ENCODE data around the gene RAMP3. TPM values are rescaled to one million over a fixed set of nuclear protein-coding genes. Genes with fewer than 3 reads are reported as not detected.

The RAMP3 gene
- total RNA-seq, 2 experiments from 2014 or later, result not detected

GRCh38 chr7:45133877-45134276, 23.7 kb upstream of the RAMP3 start:
- ChIA-PET CTCF (interaction anchor here (1.0 to 6.8 kb wide), 5 partner anchors 22 to 276 kb away, joined by 3 to 100 read pairs (median 15); partner anchors contain the start of gene TBRG4), POLR2A (interaction anchor here (0.8 to 5.9 kb wide), 4 partner anchors 11 to 160 kb away, joined by 3 to 62 read pairs (median 30); partner anchors contain the start of gene TBRG4)
- Mint-ChIP-seq H3K36me3 (ENCODE audit: low read depth) (no peaks in the 10 kb centered on the region), H3K9me3 (no peaks in the 10 kb centered on the region), H3K27ac (no peak overlapping the region), H3K4me1 (peaks cover 29% of the 10 kb centered on the region), H3K4me3 (no peak overlapping the region), H3K27me3 (peaks cover 3% of the 10 kb centered on the region)
- no peak for DNase-seq

- Mint-ChIP-seq H3K27ac (peak overlapping the region; percentile 46), H3K9me3 (no peaks in the 10 kb centered on the region), H3K4me1 (peaks cover 36% of the 10 kb centered on the region), H3K4me3 (no peak overlapping the region), H3K27me3 (peaks cover 3% of the 10 kb centered on the region), H3K36me3 (ENCODE audit: low read depth) (no peaks in the 10 kb centered on the region)
- CTCF ChIA-PET, result interaction anchor here (0.6 to 6.8 kb wide), 46 partner anchors 9 to 883 kb away, joined by 3 to 100 read pairs (median 4); partner anchors contain the start of genes H2AZ2, MYO1G, NACAD and TBRG4
- POLR2A ChIA-PET, result interaction anchor here (0.6 to 5.9 kb wide), 25 partner anchors 9 to 646 kb away, joined by 3 to 62 read pairs (median 6); partner anchors contain the start of genes H2AZ2, MYO1G, NUDCD3 and PURB
- DNase-seq, result peak; percentile 81
These were observed 21.2 kb upstream of the RAMP3 start for GRCh38 chr7:45136106-45137060.

- Mint-ChIP-seq H3K4me1 (peaks cover 36% of the 10 kb centered on the region), H3K4me3 (no peak overlapping the region), H3K27me3 (peaks cover 8% of the 10 kb centered on the region), H3K36me3 (ENCODE audit: low read depth) (no peaks in the 10 kb centered on the region), H3K9me3 (no peaks in the 10 kb centered on the region), H3K27ac (no peak overlapping the region)
- DNase-seq, result no peak
- CTCF ChIA-PET, result interaction anchor here (1.3 to 6.8 kb wide), 3 partner anchors 27 to 166 kb away, joined by 3 to 100 read pairs (median 76); partner anchors contain the start of gene TBRG4
- POLR2A ChIA-PET, result interaction anchor here (0.8 to 1.0 kb wide), 2 partner anchors 19 to 160 kb away, joined by 3 read pairs; partner anchors contain the start of genes MYO1G and RAMP3
These were observed 18.9 kb upstream of the RAMP3 start for GRCh38 chr7:45138433-45139267.

GRCh38 chr7:45140827-45141226, 16.8 kb upstream of the RAMP3 start:
- POLR2A ChIA-PET, result no interaction called here
- no peak overlapping the region for H3K4me3 Mint-ChIP-seq
- peaks cover 28% of the 10 kb centered on the region for H3K4me1 Mint-ChIP-seq
- peaks cover 17% of the 10 kb centered on the region for H3K27me3 Mint-ChIP-seq
- DNase-seq, result no peak
- no peaks in the 10 kb centered on the region for H3K36me3 Mint-ChIP-seq (ENCODE audit: low read depth)
- H3K27ac Mint-ChIP-seq, result no peak overlapping the region
- CTCF ChIA-PET, result no interaction called here
- H3K9me3 Mint-ChIP-seq, result no peaks in the 10 kb centered on the region

GRCh38 chr7:45143616-45144015, 14.0 kb upstream of the RAMP3 start:
- ChIA-PET CTCF (no interaction called here), POLR2A (no interaction called here)
- DNase-seq, result no peak
- no peaks in the 10 kb centered on the region for H3K36me3 Mint-ChIP-seq (ENCODE audit: low read depth)
- peaks cover 7% of the 10 kb centered on the region for H3K4me1 Mint-ChIP-seq
- no peak overlapping the region for H3K4me3 Mint-ChIP-seq
- H3K27me3 Mint-ChIP-seq, result peaks cover 19% of the 10 kb centered on the region
- no peaks in the 10 kb centered on the region for H3K9me3 Mint-ChIP-seq
- no peak overlapping the region for H3K27ac Mint-ChIP-seq

- Mint-ChIP-seq H3K4me1 (peaks cover 2% of the 10 kb centered on the region), H3K4me3 (no peak overlapping the region), H3K36me3 (ENCODE audit: low read depth) (no peaks in the 10 kb centered on the region), H3K27ac (no peak overlapping the region), H3K9me3 (no peaks in the 10 kb centered on the region), H3K27me3 (peaks cover 28% of the 10 kb centered on the region)
- CTCF ChIA-PET, result interaction anchor here (1.6 kb wide), 1 partner anchor 8 kb away, joined by 3 read pairs; no protein-coding TSS in a partner anchor
- no peak for DNase-seq
- POLR2A ChIA-PET, result no interaction called here
These were observed 11.7 kb upstream of the RAMP3 start for GRCh38 chr7:45145881-45146280.

- no peaks in the 10 kb centered on the region for H3K4me1 Mint-ChIP-seq
- CTCF ChIA-PET, result no interaction called here
These were observed 10.8 kb upstream of the RAMP3 start for GRCh38 chr7:45146531-45147379.

GRCh38 chr7:45147858-45148652, 9.5 kb upstream of the RAMP3 start:
- no peak overlapping the region for H3K4me3 Mint-ChIP-seq
- no peak for DNase-seq
- H3K36me3 Mint-ChIP-seq (ENCODE audit: low read depth), result no peaks in the 10 kb centered on the region
- peaks cover 26% of the 10 kb centered on the region for H3K27me3 Mint-ChIP-seq
- ChIA-PET CTCF (interaction anchor here (1.3 kb wide), 1 partner anchor 225 kb away, joined by 3 read pairs; no protein-coding TSS in a partner anchor), POLR2A (no interaction called here)
- H3K27ac Mint-ChIP-seq, result no peak overlapping the region
- no peaks in the 10 kb centered on the region for H3K9me3 Mint-ChIP-seq
- no peaks in the 10 kb centered on the region for H3K4me1 Mint-ChIP-seq

More at GRCh38 chr7:45146531-45147379, 10.8 kb upstream of the RAMP3 start:
- H3K36me3 Mint-ChIP-seq (ENCODE audit: low read depth), result no peaks in the 10 kb centered on the region
- H3K9me3 Mint-ChIP-seq, result no peaks in the 10 kb centered on the region
- DNase-seq, result no peak
- H3K27me3 Mint-ChIP-seq, result peaks cover 28% of the 10 kb centered on the region
- H3K4me3 Mint-ChIP-seq, result no peak overlapping the region
- H3K27ac Mint-ChIP-seq, result no peak overlapping the region
- POLR2A ChIA-PET, result no interaction called here

- no peaks in the 10 kb centered on the region for H3K9me3 Mint-ChIP-seq
- peaks cover 24% of the 10 kb centered on the region for H3K27me3 Mint-ChIP-seq
- CTCF ChIA-PET, result interaction anchor here (1.3 kb wide), 1 partner anchor 225 kb away, joined by 3 read pairs; no protein-coding TSS in a partner anchor
- POLR2A ChIA-PET, result interaction anchor here (0.6 kb wide), 2 partner anchors 84 to 131 kb away, joined by 3 read pairs; no protein-coding TSS in a partner anchor
- no peaks in the 10 kb centered on the region for H3K4me1 Mint-ChIP-seq
- no peak overlapping the region for H3K27ac Mint-ChIP-seq
- DNase-seq, result no peak
- H3K4me3 Mint-ChIP-seq, result no peak overlapping the region
- no peaks in the 10 kb centered on the region for H3K36me3 Mint-ChIP-seq (ENCODE audit: low read depth)
These were observed 9.0 kb upstream of the RAMP3 start for GRCh38 chr7:45148653-45148973.

- POLR2A ChIA-PET, result no interaction called here
- Mint-ChIP-seq H3K9me3 (no peaks in the 10 kb centered on the region), H3K36me3 (ENCODE audit: low read depth) (no peaks in the 10 kb centered on the region), H3K4me3 (no peak overlapping the region), H3K27ac (no peak overlapping the region), H3K4me1 (no peaks in the 10 kb centered on the region), H3K27me3 (peaks cover 17% of the 10 kb centered on the region)
- CTCF ChIA-PET, result no interaction called here
- no peak for DNase-seq
These were observed 8.0 kb upstream of the RAMP3 start for GRCh38 chr7:45149606-45150005.

GRCh38 chr7:45150199-45150598, 7.4 kb upstream of the RAMP3 start:
- Mint-ChIP-seq H3K36me3 (ENCODE audit: low read depth) (no peaks in the 10 kb centered on the region), H3K4me1 (no peaks in the 10 kb centered on the region), H3K27ac (no peak overlapping the region), H3K4me3 (no peak overlapping the region), H3K9me3 (no peaks in the 10 kb centered on the region), H3K27me3 (peaks cover 14% of the 10 kb centered on the region)
- no peak for DNase-seq
- ChIA-PET POLR2A (no interaction called here), CTCF (no interaction called here)

Measured in activated CD4-positive, alpha-beta memory T cell treated with anti-CD3 and anti-CD28 coated beads, Interleukin-2, amount 10 ng/mL, durations not matched to agents 7 days and 5 days (primary cell).